ENCODE measurements around the gene GMEB2.

DNA sequence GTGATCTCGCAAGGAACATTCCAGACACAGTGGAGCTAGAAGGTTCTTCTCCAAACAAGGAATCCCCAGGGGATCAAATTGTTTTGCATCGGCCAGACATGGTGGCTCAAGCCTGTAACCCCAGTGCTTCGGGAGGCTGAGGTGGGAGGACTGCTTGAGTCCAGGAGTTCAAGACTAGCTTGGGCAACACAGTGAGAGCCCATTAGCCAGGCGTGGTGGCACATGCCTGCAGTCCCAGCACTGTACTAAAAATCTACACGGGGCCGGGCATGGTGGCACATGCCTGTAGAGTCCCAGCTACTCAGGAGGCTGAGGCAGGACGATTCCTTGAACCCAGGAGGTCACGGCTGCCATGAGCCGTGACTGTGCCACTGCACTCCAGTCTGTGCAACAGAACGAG, 15.3 kb downstream of the GMEB2 start:
- TF ChIP-seq, protein P1, sequence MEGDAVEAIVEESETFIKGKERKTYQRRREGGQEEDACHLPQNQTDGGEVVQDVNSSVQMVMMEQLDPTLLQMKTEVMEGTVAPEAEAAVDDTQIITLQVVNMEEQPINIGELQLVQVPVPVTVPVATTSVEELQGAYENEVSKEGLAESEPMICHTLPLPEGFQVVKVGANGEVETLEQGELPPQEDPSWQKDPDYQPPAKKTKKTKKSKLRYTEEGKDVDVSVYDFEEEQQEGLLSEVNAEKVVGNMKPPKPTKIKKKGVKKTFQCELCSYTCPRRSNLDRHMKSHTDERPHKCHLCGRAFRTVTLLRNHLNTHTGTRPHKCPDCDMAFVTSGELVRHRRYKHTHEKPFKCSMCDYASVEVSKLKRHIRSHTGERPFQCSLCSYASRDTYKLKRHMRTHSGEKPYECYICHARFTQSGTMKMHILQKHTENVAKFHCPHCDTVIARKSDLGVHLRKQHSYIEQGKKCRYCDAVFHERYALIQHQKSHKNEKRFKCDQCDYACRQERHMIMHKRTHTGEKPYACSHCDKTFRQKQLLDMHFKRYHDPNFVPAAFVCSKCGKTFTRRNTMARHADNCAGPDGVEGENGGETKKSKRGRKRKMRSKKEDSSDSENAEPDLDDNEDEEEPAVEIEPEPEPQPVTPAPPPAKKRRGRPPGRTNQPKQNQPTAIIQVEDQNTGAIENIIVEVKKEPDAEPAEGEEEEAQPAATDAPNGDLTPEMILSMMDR (IDR thresholded peaks at IDR 0.05): no peak
- TF ChIP-seq EP300 (IDR thresholded peaks at IDR 0.05) (no peak), POLR2A (IDR thresholded peaks at IDR 0.05) (no peak)
